GM12873 (cell line): ENCODE measurements around the gene EWSR1.

ENCODE experiments used
- CTCF ChIP-seq: IDR thresholded peaks from 2 replicates; pipeline ENCODE4 v1.5.1; 2012; ENCODE audit warnings: low read depth, mild to moderate bottlenecking, moderate library complexity, low read length, control low read depth; ENCODE audit not compliant: insufficient read depth; ENCODE audit errors: missing control alignments

EWSR1 gene

GRCh38 chr22:29337631-29338284, 69.7 kb downstream of the EWSR1 start:
- TF ChIP-seq CTCF: no peak

GRCh38 chr22:29338398-29338797, 70.3 kb downstream of the EWSR1 start:
- no peak for TF ChIP-seq CTCF

- no peak for TF ChIP-seq CTCF
Observed at GRCh38 chr22:29339381-29340235, 71.5 kb downstream of the EWSR1 start.

- TF ChIP-seq CTCF: no peak
Observed at GRCh38 chr22:29340566-29340965, 72.5 kb downstream of the EWSR1 start.

- TF ChIP-seq CTCF: no peak
Observed at GRCh38 chr22:29341056-29341848, 73.2 kb downstream of the EWSR1 start.

- no peak for TF ChIP-seq CTCF
Observed at GRCh38 chr22:29341849-29342127, 73.7 kb downstream of the EWSR1 start.

- TF ChIP-seq CTCF: no peak
Observed at GRCh38 chr22:29342177-29342576, 74.1 kb downstream of the EWSR1 start.
